ENCODE measurements around the gene PKIB.

DNA sequence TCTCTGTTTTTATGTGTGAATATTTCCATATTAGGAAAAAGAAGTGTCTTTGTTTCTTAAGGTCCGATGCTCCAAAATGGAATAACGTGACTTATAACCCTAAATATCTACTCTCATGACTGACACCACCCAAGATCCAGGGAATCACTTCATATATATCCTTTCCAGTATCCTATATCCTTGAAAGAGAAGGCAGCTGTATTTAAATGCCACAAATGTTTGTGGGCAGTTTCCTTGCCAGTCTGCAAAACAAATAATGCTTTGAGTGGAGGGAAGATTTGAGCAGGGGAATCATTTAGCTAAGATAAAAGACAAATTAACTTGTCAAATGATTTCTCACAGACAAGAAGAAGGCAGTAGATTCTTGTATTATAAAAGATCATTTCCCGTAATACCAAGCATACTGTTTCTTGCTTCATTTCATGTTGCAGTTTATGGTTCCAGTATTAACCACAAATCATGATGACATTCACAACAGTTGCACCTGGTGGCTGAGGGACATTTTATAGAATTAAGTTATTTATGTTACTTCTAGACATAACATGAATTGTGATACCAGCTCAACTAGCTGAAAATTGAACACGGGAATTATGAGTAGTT is 139.3 kb downstream of the PKIB start:
- TF ChIP-seq POLR2A (IDR thresholded peaks at IDR 0.05; ENCODE audit: extremely low read depth, insufficient read length) (no peak), CTCF (IDR thresholded peaks at IDR 0.05; ENCODE audit: low read depth, low read length) (no peak)
- TF ChIP-seq, protein P1, sequence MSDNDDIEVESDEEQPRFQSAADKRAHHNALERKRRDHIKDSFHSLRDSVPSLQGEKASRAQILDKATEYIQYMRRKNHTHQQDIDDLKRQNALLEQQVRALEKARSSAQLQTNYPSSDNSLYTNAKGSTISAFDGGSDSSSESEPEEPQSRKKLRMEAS (IDR thresholded peaks at IDR 0.05; ENCODE audit: low read depth, low read length), result no peak

Data from NB4 (cell line).